Skin epidermis (tissue), 12 donors: ENCODE results near the gene SH3PXD2A.

Source experiments
- H3K27ac ChIP-seq, 21 experiments: fragments of 200-600 bp; sonication (generic) in 11 of 21; one replicate each; pipeline ENCODE4 v1.5.0; 2020; ENCODE audit warnings: mild to moderate bottlenecking in 3 of 21, inconsistent platforms in 2 of 21, moderate library complexity in 2 of 21
- H3K4me3 ChIP-seq, 7 experiments: fragments of 200-600 bp; sonication (generic) in 2 of 7; one replicate each; pipeline ENCODE4 v1.5.0; 2020; ENCODE audit warnings: inconsistent platforms in 2 of 7, mild to moderate bottlenecking in 2 of 7, moderate library complexity in 1 of 7

The SH3PXD2A gene

GRCh38 chr10:103708627-103709288 lies 146.6 kb downstream of the SH3PXD2A start:
- no peak overlapping the region for H3K27ac ChIP-seq
- no peak overlapping the region for H3K4me3 ChIP-seq

- Histone ChIP-seq H3K27ac (no peak overlapping the region), H3K4me3 (no peak overlapping the region)
Measured at GRCh38 chr10:103707956-103708626, 147.3 kb downstream of the SH3PXD2A start.

- H3K4me3 ChIP-seq, result no peak overlapping the region
- H3K27ac ChIP-seq, result no peak overlapping the region
Measured at GRCh38 chr10:103706762-103707161, 148.6 kb downstream of the SH3PXD2A start.

GRCh38 chr10:103706047-103706446 lies 149.3 kb downstream of the SH3PXD2A start:
- Histone ChIP-seq H3K27ac (no peak overlapping the region), H3K4me3 (no peak overlapping the region)

DNA sequence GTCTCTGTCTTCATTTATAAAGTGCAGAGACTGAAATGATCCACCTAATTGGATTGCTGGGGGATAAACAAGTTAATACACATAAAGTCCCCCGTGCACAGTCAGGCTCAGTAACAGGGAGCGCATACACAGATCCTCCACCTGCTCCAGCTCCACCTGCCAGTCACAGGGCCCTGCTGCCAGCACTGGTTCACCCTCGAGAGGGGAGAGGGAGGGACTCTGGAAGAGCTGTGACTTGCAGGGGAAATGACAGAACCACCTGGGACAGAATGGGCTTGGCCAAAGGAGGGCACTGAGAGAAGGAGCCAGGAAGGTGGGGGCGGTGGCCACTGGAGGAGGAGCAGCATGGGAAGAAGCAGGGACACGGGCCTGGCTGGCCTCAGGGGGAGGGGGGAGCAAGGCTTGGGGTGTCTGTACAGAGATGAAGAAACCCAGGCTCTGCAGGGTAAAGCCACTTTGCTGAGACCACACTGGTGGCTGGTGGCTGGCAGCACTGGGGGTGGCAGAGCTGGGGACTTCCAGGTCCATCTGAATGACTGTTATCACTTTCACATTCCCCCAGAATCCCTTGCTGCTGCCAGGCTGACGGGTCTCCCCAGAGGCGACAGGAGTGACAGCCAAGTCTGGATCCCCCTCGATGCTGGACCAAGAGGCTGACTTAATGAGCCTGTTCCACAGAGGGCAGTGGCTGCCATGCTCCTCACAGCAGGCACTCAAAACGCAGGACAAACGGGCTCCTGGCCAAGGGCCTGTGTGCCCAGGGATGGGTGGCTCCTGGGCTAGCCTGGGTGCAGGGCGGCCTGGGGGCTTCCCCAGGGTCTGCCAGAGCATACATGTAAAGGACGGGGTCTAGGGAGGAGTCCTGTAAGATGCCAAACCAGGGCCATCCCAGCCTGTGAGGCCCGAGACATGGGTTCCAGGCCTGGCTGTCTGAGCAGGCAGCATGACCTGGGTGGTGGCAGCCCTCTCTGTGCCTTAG lies 151.1 kb downstream of the SH3PXD2A start:
- no peak overlapping the region for H3K27ac ChIP-seq

GRCh38 chr10:103701380-103702222 lies 153.8 kb downstream of the SH3PXD2A start:
- no peak overlapping the region for H3K27ac ChIP-seq
- H3K4me3 ChIP-seq, result no peak overlapping the region

More for the DNA sequence above, 151.1 kb downstream of the SH3PXD2A start:
- no peak overlapping the region for H3K4me3 ChIP-seq

- H3K27ac ChIP-seq, result no peak overlapping the region
Measured at GRCh38 chr10:103700436-103700715, 155.0 kb downstream of the SH3PXD2A start.

DNA sequence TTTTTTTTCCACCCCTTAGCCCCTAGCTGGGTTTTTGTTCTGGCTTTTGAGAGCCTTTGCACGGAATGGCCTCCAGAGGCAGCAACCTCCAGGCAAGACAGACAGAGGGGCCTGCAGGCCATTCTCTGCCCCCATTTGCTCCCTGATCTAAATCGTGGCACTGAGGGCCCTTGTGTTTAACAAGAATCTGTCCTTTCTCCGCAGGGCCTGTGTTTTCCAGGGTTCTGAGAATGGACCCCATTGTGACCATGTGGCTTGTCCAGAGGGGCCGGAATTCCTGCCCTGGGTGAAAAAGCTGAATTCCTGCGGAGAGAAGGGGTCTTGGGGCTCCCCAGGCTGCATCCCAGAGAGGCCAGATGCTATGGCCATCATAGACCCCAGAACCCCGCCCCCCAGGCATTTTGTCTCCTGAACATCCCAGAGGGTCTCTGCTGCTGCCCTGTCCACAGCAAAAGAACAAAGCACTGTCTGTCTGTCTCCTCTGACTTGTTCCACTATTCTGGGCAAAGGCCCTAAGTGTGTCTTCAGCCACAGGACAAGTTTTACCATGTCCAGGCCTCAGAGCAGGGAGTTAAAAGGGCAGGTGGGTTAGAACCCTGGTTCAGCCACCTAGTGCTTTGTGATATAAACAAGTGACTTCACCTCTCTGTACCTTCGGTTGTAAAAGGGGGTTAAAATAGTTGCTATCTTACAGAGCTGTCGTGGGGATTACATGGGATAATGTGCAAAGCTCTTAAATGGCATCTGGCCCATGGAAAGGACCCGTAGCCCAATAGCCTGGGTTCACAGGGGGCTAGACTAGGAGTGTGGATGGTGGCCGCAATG lies 155.6 kb downstream of the SH3PXD2A start:
- Histone ChIP-seq H3K27ac (no peak overlapping the region), H3K4me3 (no peak overlapping the region)

More at GRCh38 chr10:103700436-103700715, 155.0 kb downstream of the SH3PXD2A start:
- no peak overlapping the region for H3K4me3 ChIP-seq

DNA sequence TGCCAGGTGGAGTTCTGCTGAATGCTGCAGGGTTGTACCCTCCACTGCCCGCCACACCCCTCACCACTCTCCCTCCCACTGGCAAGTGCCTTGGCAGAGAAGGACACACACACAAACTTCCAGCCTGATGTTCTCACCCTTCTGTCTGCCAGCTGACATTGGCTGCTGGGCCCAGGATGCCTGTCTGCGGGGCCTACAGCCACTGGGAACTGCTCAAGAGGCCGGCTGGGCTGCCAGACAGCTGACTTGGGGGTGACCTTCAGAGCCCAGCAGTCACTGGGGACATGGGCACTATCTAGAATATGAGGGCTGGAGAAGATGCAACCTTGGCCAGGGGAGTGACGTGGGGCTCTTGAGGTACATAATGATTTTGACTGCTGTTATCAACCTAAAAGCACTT lies 157.1 kb downstream of the SH3PXD2A start:
- Histone ChIP-seq H3K27ac (peak overlapping the region in 1 of 21 experiments; percentile 9), H3K4me3 (no peak overlapping the region)

GRCh38 chr10:103697787-103698186 lies 157.6 kb downstream of the SH3PXD2A start:
- H3K4me3 ChIP-seq, result no peak overlapping the region
- no peak overlapping the region for H3K27ac ChIP-seq

DNA sequence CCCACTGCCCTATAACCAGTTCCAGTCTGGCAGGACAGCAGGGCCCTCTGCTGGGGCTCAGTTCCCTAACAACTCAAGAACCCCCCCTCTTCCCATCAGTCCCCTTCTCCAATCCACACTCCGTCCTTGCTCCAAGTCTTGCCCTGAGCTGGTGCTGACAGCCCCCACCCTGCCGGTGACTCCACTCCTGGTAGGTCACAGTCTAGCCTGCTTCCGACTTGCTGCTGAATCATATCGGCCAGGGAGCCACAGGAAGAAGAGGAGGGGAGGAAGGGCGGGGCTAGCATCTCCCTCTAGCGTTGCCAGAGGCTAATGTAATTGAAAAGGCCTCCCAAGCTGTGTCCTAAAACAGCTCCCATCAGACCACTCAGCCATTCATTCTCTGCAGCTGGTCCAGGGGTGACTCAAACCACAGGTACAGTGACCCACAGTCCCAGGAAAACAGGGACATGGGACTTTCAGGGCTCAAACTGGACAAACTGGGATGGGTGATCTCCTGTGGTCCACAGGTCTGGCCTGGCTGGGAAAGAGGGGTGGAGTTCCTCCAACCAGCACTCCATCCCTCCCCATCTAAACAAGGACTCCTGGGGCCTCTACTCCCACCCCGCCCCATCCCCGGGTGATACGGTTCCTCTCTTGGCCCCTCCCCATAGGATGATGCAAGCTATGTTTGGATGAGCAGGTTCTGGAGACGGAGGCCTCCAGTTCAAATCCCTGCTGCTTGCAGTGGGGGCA lies 158.8 kb downstream of the SH3PXD2A start:
- peak overlapping the region in 8 of 21 experiments; percentile 5 to 78 (median 32) for H3K27ac ChIP-seq

GRCh38 chr10:103696094-103696410 lies 159.3 kb downstream of the SH3PXD2A start:
- no peak overlapping the region for H3K4me3 ChIP-seq
- peak overlapping the region in 9 of 21 experiments; percentile 5 to 78 (median 28) for H3K27ac ChIP-seq

More for the DNA sequence above, 158.8 kb downstream of the SH3PXD2A start:
- no peak overlapping the region for H3K4me3 ChIP-seq

- Histone ChIP-seq H3K4me3 (no peak overlapping the region), H3K27ac (peak overlapping the region in 6 of 21 experiments; percentile 6 to 78 (median 33))
Measured at GRCh38 chr10:103695584-103696005, 159.8 kb downstream of the SH3PXD2A start.

GRCh38 chr10:103693812-103694205 lies 161.6 kb downstream of the SH3PXD2A start:
- no peak overlapping the region for H3K27ac ChIP-seq
- peak overlapping the region in 3 of 7 experiments; percentile 26 to 38 (median 35) for H3K4me3 ChIP-seq

- H3K4me3 ChIP-seq, result peak overlapping the region in 6 of 7 experiments; percentile 8 to 38 (median 26)
- peak overlapping the region in 2 of 21 experiments; percentile 50 to 54 for H3K27ac ChIP-seq
Measured at GRCh38 chr10:103692952-103693811, 162.2 kb downstream of the SH3PXD2A start.

DNA sequence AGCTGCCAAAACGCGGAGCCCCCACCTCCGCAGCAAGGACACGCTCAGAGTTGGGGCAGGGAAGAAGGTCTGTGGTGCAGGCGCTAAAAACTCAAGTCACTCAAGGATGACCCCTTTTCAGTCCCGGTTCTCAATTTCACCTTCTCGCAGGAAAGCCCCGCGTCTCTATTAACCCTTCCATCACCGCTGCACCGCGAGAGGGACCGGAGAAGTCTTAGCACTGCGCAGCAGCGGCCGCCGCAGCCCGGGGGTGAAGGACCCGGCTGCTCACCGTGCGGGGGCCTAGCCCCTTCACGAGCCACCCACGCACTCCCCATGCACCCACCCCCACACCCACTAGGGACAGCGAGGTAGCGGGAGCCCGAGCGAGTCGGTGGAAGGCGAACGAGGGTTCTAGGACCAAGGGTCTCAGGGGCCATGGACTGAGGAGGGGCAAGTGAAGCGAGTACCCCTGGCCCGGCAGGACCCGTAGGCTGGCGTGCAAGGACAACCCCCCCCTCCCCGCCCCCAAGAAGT lies 162.9 kb downstream of the SH3PXD2A start:
- H3K27ac ChIP-seq, result peak overlapping the region in 2 of 21 experiments; percentile 29 to 50
- peak overlapping the region in 6 of 7 experiments; percentile 8 to 38 (median 26) for H3K4me3 ChIP-seq
